ENCODE measurements around the gene NKX6-2. TPM values are rescaled to one million over a fixed set of nuclear protein-coding genes. Genes with fewer than 3 reads are reported as not detected.
"Not testable (repeated sequence)": the region's sequence is repeated elsewhere in the genome, so short reads cannot be mapped to it uniquely, and the experiment has no call there.

Gene NKX6-2
- total and polyA plus RNA-seq, 4 donors: 0.07 to 7.1 TPM; not detected in 2

- TF ChIP-seq CTCF (IDR thresholded peaks at IDR 0.05; ENCODE audit: low read depth, low read length, missing input control): no peak
- TF ChIP-seq TAF1 (conservative IDR thresholded peaks at IDR 0.05): no peak
- no peak for TF ChIP-seq SP1 (IDR thresholded peaks at IDR 0.05)
- no peak for TF ChIP-seq RAD21 (IDR thresholded peaks at IDR 0.05)
- TF ChIP-seq REST (IDR thresholded peaks at IDR 0.05): no peak
- no peak for TF ChIP-seq NR2F2 (IDR thresholded peaks at IDR 0.05)
- TF ChIP-seq GABPA (IDR thresholded peaks at IDR 0.05 in 1 of 2, conservative IDR thresholded peaks at IDR 0.05 in 1 of 2): no peak
- TF ChIP-seq FOXA2 (IDR thresholded peaks at IDR 0.05): no peak
- TF ChIP-seq ATF3 (IDR thresholded peaks at IDR 0.05): no peak
- TF ChIP-seq YY1 (IDR thresholded peaks at IDR 0.05): no peak
- TF ChIP-seq ZBTB33 (IDR thresholded peaks at IDR 0.05): no peak
- DNase-seq (ENCODE audit: low spot score): no peak
- H3K9ac ChIP-seq (ENCODE audit: low read depth in 1 of 2, low read length in 2 of 2): no peak overlapping the region
- no peak overlapping the region for H3K27ac ChIP-seq (ENCODE audit: low read depth in 1 of 2, low read length in 2 of 2)
- H3K4me1 ChIP-seq (ENCODE audit: control insufficient read depth in 4 of 4, insufficient read depth in 4 of 4, low read length in 3 of 4): no peaks in the 10 kb centered on the region
- WGBS: 93% methylated on average over 36 of the region's 36 CpGs
- no peaks in the 10 kb centered on the region for H3K36me3 ChIP-seq (ENCODE audit: control insufficient read depth in 4 of 4, insufficient read depth in 3 of 4, low read depth in 1 of 4, low read length in 3 of 4)
- no peak overlapping the region for H3K4me3 ChIP-seq (ENCODE audit: low read depth in 1 of 3, low read length in 3 of 3)
- no peaks in the 10 kb centered on the region for H3K27me3 ChIP-seq (ENCODE audit: control insufficient read depth in 4 of 4, insufficient read depth in 4 of 4, low read length in 3 of 4)
- no peaks in the 10 kb centered on the region for H3K9me3 ChIP-seq (ENCODE audit: control insufficient read depth in 4 of 4, low read length in 3 of 4)
Measured at GRCh38 chr10:132826524-132827422, 40.8 kb upstream of the NKX6-2 start.

GRCh38 chr10:132825783-132826523, 40.0 kb upstream of the NKX6-2 start:
- H3K9me3 ChIP-seq (ENCODE audit: control insufficient read depth in 4 of 4, low read length in 3 of 4); H3K27me3 ChIP-seq (ENCODE audit: control insufficient read depth in 4 of 4, insufficient read depth in 4 of 4, low read length in 3 of 4); H3K4me1 ChIP-seq (ENCODE audit: control insufficient read depth in 4 of 4, insufficient read depth in 4 of 4, low read length in 3 of 4); H3K36me3 ChIP-seq (ENCODE audit: control insufficient read depth in 4 of 4, insufficient read depth in 3 of 4, low read depth in 1 of 4, low read length in 3 of 4); DNase-seq (ENCODE audit: low spot score); H3K9ac ChIP-seq (ENCODE audit: low read depth in 1 of 2, low read length in 2 of 2); H3K27ac ChIP-seq (ENCODE audit: low read depth in 1 of 2, low read length in 2 of 2); H3K4me3 ChIP-seq (ENCODE audit: low read depth in 1 of 3, low read length in 3 of 3): not testable (repeated sequence)
- 89% methylated on average over 34 of the region's 34 CpGs for WGBS
